HL-60 (cell line): ENCODE data around the gene USP53.
"Not testable (repeated sequence)": the region's sequence is repeated elsewhere in the genome, so short reads cannot be mapped to it uniquely, and the experiment has no call there.

Source experiments
- DNase-seq, 2 experiments: peaks; one replicate each; pipeline ENCODE4 v3.0.0-alpha.2; 2010 to 2020; ENCODE audit warnings: low read depth in 1 of 2, low spot score in 1 of 2
- H3K27ac ChIP-seq: fragments of 250-450 bp; sonication (Bioruptor Pico); replicated peaks from 2 replicates; pipeline ENCODE4 v1.5.1; 2020; ENCODE audit warnings: mild to moderate bottlenecking, moderate library complexity
- H3K27me3 ChIP-seq: fragments of 250-450 bp; sonication (Bioruptor Pico); 2 replicates; pipeline ENCODE4 v1.5.1; 2021; ENCODE audit warnings: mild to moderate bottlenecking, moderate library complexity; ENCODE audit not compliant: insufficient read depth, poor library complexity, severe bottlenecking
- H3K4me3 ChIP-seq: replicated peaks from 2 replicates; pipeline ENCODE4 v1.5.1; 2011; ENCODE audit warnings: mild to moderate bottlenecking, control low read depth, low read length; ENCODE audit not compliant: insufficient read depth
- GABPA ChIP-seq: IDR thresholded peaks from 2 replicates; pipeline ENCODE4 v1.6.1; 2012; ENCODE audit warnings: low read depth
- POLR2AphosphoS5 ChIP-seq: IDR thresholded peaks from 2 replicates; pipeline ENCODE4 v1.6.1; 2012; ENCODE audit warnings: low read depth
- REST ChIP-seq: IDR thresholded peaks from 2 replicates; pipeline ENCODE4 v1.6.1; 2012; ENCODE audit warnings: low read depth; ENCODE audit not compliant: insufficient replicate concordance
- SPI1 ChIP-seq: IDR thresholded peaks from 2 replicates; pipeline ENCODE4 v1.6.1; 2012; ENCODE audit warnings: low read depth, mild to moderate bottlenecking, borderline replicate concordance
- TF ChIP-seq, protein P1 (sequence below): IDR thresholded peaks from one replicate; pipeline ENCODE4 v1.5.1; 2011; ENCODE audit warnings: low read length, control low read depth, inconsistent platforms; ENCODE audit not compliant: insufficient read depth

The USP53 gene

GRCh38 chr4:119329835-119330620 is 117.5 kb downstream of the USP53 start:
- Histone ChIP-seq H3K4me3 (no peak overlapping the region), H3K27ac (no peak overlapping the region), H3K27me3 (no peaks in the 10 kb centered on the region)
- TF ChIP-seq POLR2AphosphoS5 (no peak), SPI1 (no peak), GABPA (no peak), REST (no peak)
- TF ChIP-seq, protein P1, sequence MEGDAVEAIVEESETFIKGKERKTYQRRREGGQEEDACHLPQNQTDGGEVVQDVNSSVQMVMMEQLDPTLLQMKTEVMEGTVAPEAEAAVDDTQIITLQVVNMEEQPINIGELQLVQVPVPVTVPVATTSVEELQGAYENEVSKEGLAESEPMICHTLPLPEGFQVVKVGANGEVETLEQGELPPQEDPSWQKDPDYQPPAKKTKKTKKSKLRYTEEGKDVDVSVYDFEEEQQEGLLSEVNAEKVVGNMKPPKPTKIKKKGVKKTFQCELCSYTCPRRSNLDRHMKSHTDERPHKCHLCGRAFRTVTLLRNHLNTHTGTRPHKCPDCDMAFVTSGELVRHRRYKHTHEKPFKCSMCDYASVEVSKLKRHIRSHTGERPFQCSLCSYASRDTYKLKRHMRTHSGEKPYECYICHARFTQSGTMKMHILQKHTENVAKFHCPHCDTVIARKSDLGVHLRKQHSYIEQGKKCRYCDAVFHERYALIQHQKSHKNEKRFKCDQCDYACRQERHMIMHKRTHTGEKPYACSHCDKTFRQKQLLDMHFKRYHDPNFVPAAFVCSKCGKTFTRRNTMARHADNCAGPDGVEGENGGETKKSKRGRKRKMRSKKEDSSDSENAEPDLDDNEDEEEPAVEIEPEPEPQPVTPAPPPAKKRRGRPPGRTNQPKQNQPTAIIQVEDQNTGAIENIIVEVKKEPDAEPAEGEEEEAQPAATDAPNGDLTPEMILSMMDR = no peak
- DNase-seq = no peak

DNA sequence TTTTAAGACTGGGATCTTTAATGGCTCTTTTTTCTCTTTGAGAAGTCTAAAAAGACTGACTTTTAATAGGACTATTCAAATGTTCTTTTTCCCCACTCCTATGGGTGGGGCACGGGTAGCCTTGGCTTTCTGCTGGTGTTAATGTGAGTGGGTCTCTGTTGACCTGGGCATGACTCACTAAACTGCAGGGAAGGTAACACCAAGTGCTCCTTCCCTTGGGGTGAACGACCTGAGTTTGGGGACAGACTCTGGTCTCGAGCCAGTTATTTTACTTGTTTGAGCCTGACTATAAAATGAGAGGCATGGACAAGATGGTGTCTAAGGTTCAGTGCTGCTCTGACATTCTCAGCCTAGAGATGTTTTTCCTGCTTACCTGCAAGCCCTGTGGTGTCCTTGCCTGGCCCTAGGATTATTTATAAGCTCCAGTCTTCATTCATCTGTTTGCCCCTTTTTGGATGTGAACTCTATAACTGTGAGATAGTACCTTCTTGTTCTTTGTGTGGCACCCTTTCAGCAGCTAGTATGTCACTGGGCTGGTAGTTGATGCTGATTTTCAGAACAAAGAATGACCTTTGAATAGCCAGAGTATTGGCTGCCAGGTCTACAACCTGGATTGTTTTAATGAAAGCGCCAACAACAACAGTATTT is 123.9 kb downstream of the USP53 start:
- H3K4me3 ChIP-seq, H3K27me3 ChIP-seq, H3K27ac ChIP-seq, DNase-seq: not testable (repeated sequence)

DNA sequence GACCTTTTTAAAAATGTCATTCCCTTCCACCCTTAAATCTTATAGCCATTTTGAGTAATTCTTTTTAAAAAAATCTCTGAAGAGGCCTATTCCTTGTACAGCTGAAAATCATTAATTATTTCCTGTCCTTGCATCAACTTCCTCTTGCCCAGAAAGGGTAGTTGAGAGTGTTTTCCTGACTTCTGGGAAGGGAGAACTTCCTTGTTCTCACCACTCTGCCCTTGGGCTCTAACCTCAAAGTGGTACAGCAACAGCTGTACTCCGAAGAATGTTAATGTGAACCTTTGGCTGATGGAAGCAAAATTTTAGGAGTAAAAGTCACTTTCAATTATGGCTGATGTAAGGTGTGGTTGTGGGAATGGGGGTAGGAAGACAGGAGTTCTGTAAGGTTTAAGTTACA is 124.5 kb downstream of the USP53 start:
- Histone ChIP-seq H3K27ac (no peak overlapping the region), H3K27me3 (no peaks in the 10 kb centered on the region), H3K4me3 (no peak overlapping the region)
- peak in 1 of 2 experiments; percentile 42 for DNase-seq
- TF ChIP-seq REST (no peak), SPI1 (peak; percentile 21; the same call in 1 of the 2 replicates), GABPA (no peak)
- TF ChIP-seq, protein P1 = no peak

- H3K27me3 ChIP-seq, H3K27ac ChIP-seq, DNase-seq, H3K4me3 ChIP-seq: not testable (repeated sequence)
Measured at GRCh38 chr4:119339895-119340294, 127.4 kb downstream of the USP53 start.

- DNase-seq, H3K27me3 ChIP-seq, H3K4me3 ChIP-seq, H3K27ac ChIP-seq: not testable (repeated sequence)
Measured at GRCh38 chr4:119343293-119343692, 130.8 kb downstream of the USP53 start.
